NT2/D1 (cell line): ENCODE results near the gene ACTR2.

Source experiments
- SUZ12 ChIP-seq: IDR thresholded peaks from 2 replicates; pipeline ENCODE4 v1.6.1; 2011; ENCODE audit not compliant: insufficient read length, insufficient read depth; ENCODE audit errors: extremely low read depth
- YY1 ChIP-seq: IDR thresholded peaks from 2 replicates; pipeline ENCODE4 v1.6.1; 2011; ENCODE audit not compliant: insufficient read length, insufficient read depth
- ZNF274 ChIP-seq: IDR thresholded peaks from 2 replicates; pipeline ENCODE4 v1.6.1; 2011; ENCODE audit warnings: mild to moderate bottlenecking, low read depth, low read length

DNA sequence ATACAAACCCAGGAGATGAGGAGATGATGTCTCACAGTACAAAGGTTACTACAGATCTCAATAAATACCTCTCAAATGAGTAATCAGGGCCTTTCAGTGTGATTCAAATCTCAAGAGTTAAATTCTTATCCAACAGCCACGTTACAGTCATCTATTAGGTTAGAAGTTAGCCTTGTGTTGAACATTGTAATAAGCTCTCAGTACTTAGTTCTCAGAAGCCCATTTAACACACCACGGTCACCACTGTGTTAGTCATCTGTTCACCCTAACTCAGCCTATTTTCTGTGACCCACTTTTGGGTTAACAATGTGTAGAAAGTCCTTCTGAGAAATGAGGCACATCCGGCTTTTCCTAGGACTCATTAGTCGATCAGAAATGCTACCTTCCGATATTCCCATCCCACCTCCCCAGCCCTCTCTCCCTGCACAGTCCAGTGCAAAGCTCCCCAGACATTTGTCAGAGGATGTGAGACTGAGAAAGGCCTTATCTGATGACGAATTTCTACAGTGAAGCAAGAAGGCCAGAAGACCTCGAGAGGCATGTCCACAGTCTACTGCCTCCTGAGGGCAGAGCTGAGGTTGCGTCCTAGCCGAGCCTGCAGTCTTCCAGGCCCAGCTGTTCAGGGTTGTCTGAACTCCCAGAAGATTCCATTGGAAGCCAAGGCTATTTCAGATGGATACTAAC lies 92.6 kb downstream of the ACTR2 start:
- TF ChIP-seq YY1 (no peak), SUZ12 (no peak), ZNF274 (no peak)
